H1 (cell line): ENCODE data around the gene EPHA6. TPM values are rescaled to one million over a fixed set of nuclear protein-coding genes. Genes with fewer than 3 reads are reported as not detected.

ENCODE experiments used
- CHD7 ChIP-seq: fragments of 300-600 bp; sonication (generic); IDR thresholded peaks from 2 replicates; pipeline ENCODE4 v1.7.1; 2012; ENCODE audit warnings: low read length, moderate library complexity, mild to moderate bottlenecking, inconsistent platforms; ENCODE audit not compliant: insufficient replicate concordance
- EP300 ChIP-seq, 2 experiments: IDR thresholded peaks; 1 replicate in 1 of 2; 2 replicates in 1 of 2; pipeline ENCODE4 v1.6.1; 2011 to 2012; ENCODE audit warnings: low read depth in 2 of 2, low read length in 2 of 2, mild to moderate bottlenecking in 2 of 2, borderline replicate concordance in 1 of 2, inconsistent platforms in 1 of 2, moderate library complexity in 1 of 2
- MAFK ChIP-seq: IDR thresholded peaks from 2 replicates; pipeline ENCODE4 v1.6.1; 2012; ENCODE audit warnings: low read depth, mild to moderate bottlenecking, improper control_type of control experiment, low read length
- MAX ChIP-seq: IDR thresholded peaks from 2 replicates; pipeline ENCODE4 v1.6.1; 2012; ENCODE audit warnings: inconsistent platforms
- POLR2A ChIP-seq, 2 experiments: IDR thresholded peaks; 1 replicate in 1 of 2; 2 replicates in 1 of 2; pipeline ENCODE4 v1.6.1; 2011; ENCODE audit warnings: low read depth in 2 of 2, low read length in 2 of 2, mild to moderate bottlenecking in 2 of 2; ENCODE audit errors: control extremely low read depth in 1 of 2
- POU5F1 ChIP-seq: IDR thresholded peaks from 2 replicates; pipeline ENCODE4 v1.6.1; 2011; ENCODE audit warnings: low read depth, mild to moderate bottlenecking, low read length, moderate library complexity
- SIRT6 ChIP-seq: IDR thresholded peaks from one replicate; pipeline ENCODE4 v1.7.1; 2012; ENCODE audit warnings: low read length, inconsistent platforms
- TAF7 ChIP-seq: optimal IDR thresholded peaks from 2 replicates; pipeline ENCODE3; 2011; ENCODE audit warnings: low read depth, mild to moderate bottlenecking, inconsistent platforms, low read length, moderate library complexity, borderline replicate concordance
- polyA plus RNA-seq, 7 experiments: library from polyadenylated mRNA; depleted of rRNA in 3 of 7; stranded (reverse) in 5 of 7; unstranded in 2 of 7; fragments of >200 nt in 5 of 7; fragments of 200-250 nt in 2 of 7; gene quantifications; 1 replicate in 5 of 7; 2 replicates in 1 of 7; 4 replicates in 1 of 7; pipeline versions ENCODE4 v1.2.1 to v1.2.3, GENCODE V29; 2011 to 2013; ENCODE audit warnings: missing spikeins in 2 of 7, mixed read lengths in 2 of 7
- total RNA-seq: library from RNA; stranded (reverse); fragmentation: NEBNext Ultra II Directional; extraction: Animal tissue kit (Norgen Biotek cat#: 25700); gene quantifications from 2 replicates; pipeline ENCODE4 v1.2.1, GENCODE V29; 2021

Gene EPHA6
- total and polyA plus RNA-seq, 2 of the 8 experiments (the other 6 are each of a cell fraction or from before 2014, with no cell fraction given), result 0.83 to 3.2 TPM

- TF ChIP-seq EP300 (IDR thresholded peaks at IDR 0.05; ENCODE audit: borderline replicate concordance in 1 of 2, low read depth in 2 of 2, low read length in 2 of 2), result no peak
- no peak for TF ChIP-seq POLR2A (IDR thresholded peaks at IDR 0.05; ENCODE audit: control extremely low read depth in 1 of 2, low read depth in 2 of 2, low read length in 2 of 2)
- TF ChIP-seq TAF7, result no peak
- no peak for TF ChIP-seq MAX
- no peak for TF ChIP-seq CHD7
- no peak for TF ChIP-seq POU5F1
- no peak for TF ChIP-seq MAFK
- TF ChIP-seq SIRT6, result no peak
These were observed 29.3 kb downstream of the EPHA6 start (continued) for GRCh38 chr3:96843505-96844203.
